Spleen (tissue), 10 donors: ENCODE data around the gene SAXO2. TPM values are rescaled to one million over a fixed set of nuclear protein-coding genes. Genes with fewer than 3 reads are reported as not detected.

ENCODE experiments used
- polyA plus RNA-seq, 3 donors: library from polyadenylated mRNA; stranded (reverse); fragments of 200-250 nt; gene quantifications; one replicate each; pipeline ENCODE4 v1.2.1, GENCODE V29; 2013
- total RNA-seq, 7 donors: library from RNA; depleted of rRNA in 3 of 7; stranded (reverse); fragments of >200 nt in 3 of 7; fragmentation: NEBNext Ultra II Directional in 4 of 7; extraction: Animal tissue kit (Norgen Biotek cat#: 25700) in 4 of 7; gene quantifications; one replicate each; pipeline versions ENCODE4 v1.1.0 to v1.2.1, GENCODE V29; 2016 to 2021
- donor health status: healthy with polysubstance abuse.
- donor health status: DM: no; HTN: no; CAD: no; lungs with moderate emphysema.
- donor health status: DM: no; HTN: no; CAD: no.
- donor health status: Bipolar disorder and iron deficiency.
- donor health status: healthy.
- donor health status: DM: no; HTN: no; CAD: no.
- donor health status: DM: yes; HTN: yes; CAD: no.

SAXO2 gene
- total and polyA plus RNA-seq, 10 donors: 0.23 to 12.0 (median 1.8) TPM; not detected in 1

Other genes starting within 250 kb of the SAXO2 start
- 1 to 10 TPM in 6 of 7 donors, under 1 TPM in 1; 0.95 to 2.1 (median 1.4) TPM for gene MEX3B, start 216.8 kb upstream of the SAXO2 start, total RNA-seq
- gene MEX3B, start 216.8 kb upstream of the SAXO2 start, polyA plus RNA-seq: 1 to 10 TPM in 2 of 3 donors, under 1 TPM in 1; 0.99 to 1.2 (median 1.1) TPM
- 10 to 100 TPM; 15.7 to 21.9 (median 19.0) TPM for gene EFL1, start 84 bp upstream of the SAXO2 start, total RNA-seq
- gene EFL1, start 84 bp upstream of the SAXO2 start, polyA plus RNA-seq: 1 to 10 TPM; 3.1 to 5.4 (median 4.8) TPM
- gene GOLGA6L10, start 86.7 kb downstream of the SAXO2 start, total RNA-seq: 1 to 10 TPM in 6 of 7 donors, under 1 TPM in 1; 0.98 to 2.3 (median 1.5) TPM
- gene GOLGA6L10, start 86.7 kb downstream of the SAXO2 start, polyA plus RNA-seq: 1 to 10 TPM in 2 of 3 donors, under 1 TPM in 1; 0.85 to 1.7 (median 1.1) TPM
- 1 to 10 TPM; 2.6 to 8.2 (median 3.5) TPM for gene GOLGA6L9, start 167.0 kb downstream of the SAXO2 start, total RNA-seq
- gene GOLGA6L9, start 167.0 kb downstream of the SAXO2 start, polyA plus RNA-seq: 1 to 10 TPM; 3.5 to 7.8 (median 4.6) TPM